Keratinocyte (primary cell): ENCODE data around the gene SZT2.

Experiments used
- CTCF ChIP-seq, 3 experiments: IDR thresholded peaks in 1 of 3; conservative IDR thresholded peaks in 1 of 3; optimal IDR thresholded peaks in 1 of 3; 2 replicates in 2 of 3; 3 replicates in 1 of 3; pipeline versions ENCODE3 to v1.5.1; 2011; ENCODE audit warnings: low read length in 3 of 3, mild to moderate bottlenecking in 3 of 3, moderate library complexity in 2 of 3, control low read depth in 1 of 3, inconsistent platforms in 1 of 3; ENCODE audit not compliant: insufficient read depth in 2 of 3; ENCODE audit errors: extremely low read depth in 1 of 3
- EZH2 ChIP-seq: IDR thresholded peaks from one replicate; pipeline ENCODE4 v1.6.1; 2012; ENCODE audit warnings: inconsistent platforms, mild to moderate bottlenecking, low read length, moderate library complexity

GRCh38 chr1:43434256-43434655 lies 44.6 kb downstream of the SZT2 start:
- TF ChIP-seq CTCF (optimal IDR thresholded peaks at IDR 0.05 in 1 of 3, IDR thresholded peaks at IDR 0.05 in 1 of 3, conservative IDR thresholded peaks at IDR 0.05 in 1 of 3; ENCODE audit: extremely low read depth in 1 of 3, insufficient read depth in 2 of 3, low read length in 3 of 3) = no peak
- TF ChIP-seq EZH2 = no peak
